HUES6 (cell line): ENCODE measurements around the gene TRIO.

Source experiments
- H3K27ac ChIP-seq: 2 replicates; pipeline ENCODE4 v1.7.0; 2013; ENCODE audit warnings: low read depth, mild to moderate bottlenecking, low read length, inconsistent platforms
- H3K27me3 ChIP-seq: 2 replicates; pipeline ENCODE4 v1.6.1; 2013; ENCODE audit warnings: low read length; ENCODE audit not compliant: control insufficient read depth, insufficient read depth
- H3K36me3 ChIP-seq: 2 replicates; pipeline ENCODE4 v1.6.1; 2013; ENCODE audit warnings: low read length; ENCODE audit not compliant: control insufficient read depth, insufficient read depth
- H3K4me1 ChIP-seq: 2 replicates; pipeline ENCODE4 v1.6.1; 2013; ENCODE audit warnings: low read length; ENCODE audit not compliant: control insufficient read depth, insufficient read depth
- H3K4me3 ChIP-seq: 2 replicates; pipeline ENCODE4 v1.5.1; 2013; ENCODE audit warnings: low read depth, low read length
- H3K9ac ChIP-seq: one replicate; pipeline ENCODE4 v1.6.1; 2013; ENCODE audit warnings: mild to moderate bottlenecking, low read length
- H3K9me3 ChIP-seq: 2 replicates; pipeline ENCODE4 v1.6.1; 2013; ENCODE audit warnings: low read depth, low read length; ENCODE audit not compliant: control insufficient read depth, insufficient read depth

Gene TRIO

DNA sequence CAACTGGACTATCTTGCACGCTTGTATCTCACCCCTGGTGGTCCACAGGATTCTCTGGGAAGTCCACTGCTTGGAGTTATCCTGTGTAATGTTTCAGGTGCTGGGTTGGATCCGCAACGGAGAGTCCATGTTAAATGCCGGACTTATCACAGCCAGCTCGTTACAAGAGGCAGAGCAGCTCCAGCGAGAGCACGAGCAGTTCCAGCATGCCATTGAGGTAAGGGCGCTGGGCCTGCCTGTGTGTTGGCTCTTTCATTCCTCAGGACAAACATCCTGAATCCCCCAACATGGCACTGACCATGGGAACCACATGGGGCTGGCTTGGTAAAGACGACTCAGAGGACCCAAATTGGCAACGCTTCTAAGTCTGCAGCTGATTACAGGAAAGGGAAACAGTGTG, 223.6 kb downstream of the TRIO start:
- Histone ChIP-seq H3K27me3 (no peaks in the 10 kb centered on the region), H3K4me1 (no peaks in the 10 kb centered on the region), H3K27ac (no peak overlapping the region), H3K9ac (no peak overlapping the region), H3K4me3 (no peak overlapping the region), H3K9me3 (no peaks in the 10 kb centered on the region), H3K36me3 (peaks cover 79% of the 10 kb centered on the region)

DNA sequence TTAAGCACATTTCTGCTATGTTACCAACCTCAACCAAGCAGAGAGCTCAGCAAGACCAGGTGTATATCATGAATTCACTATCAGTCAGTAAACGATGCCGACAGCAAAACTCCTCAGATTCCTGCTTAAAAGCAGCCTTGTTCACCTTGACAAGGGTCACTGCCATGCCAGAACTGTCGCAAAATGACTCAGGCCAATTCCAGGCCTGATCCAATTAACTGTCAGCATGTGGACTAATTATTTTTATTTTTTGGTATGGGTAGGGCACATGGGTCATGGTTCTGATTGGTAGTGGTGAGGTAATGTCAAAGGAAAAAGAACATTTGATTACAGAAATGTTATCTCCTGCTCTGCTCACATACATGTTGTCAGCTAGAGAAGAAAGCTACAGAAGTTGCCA, 224.2 kb downstream of the TRIO start:
- H3K9me3 ChIP-seq, result no peaks in the 10 kb centered on the region
- H3K27me3 ChIP-seq, result no peaks in the 10 kb centered on the region
- no peak overlapping the region for H3K4me3 ChIP-seq
- peaks cover 2% of the 10 kb centered on the region; the same call in 1 of the 2 replicates for H3K4me1 ChIP-seq
- no peak overlapping the region for H3K27ac ChIP-seq
- H3K36me3 ChIP-seq, result peaks cover 82% of the 10 kb centered on the region
- H3K9ac ChIP-seq, result no peak overlapping the region

DNA sequence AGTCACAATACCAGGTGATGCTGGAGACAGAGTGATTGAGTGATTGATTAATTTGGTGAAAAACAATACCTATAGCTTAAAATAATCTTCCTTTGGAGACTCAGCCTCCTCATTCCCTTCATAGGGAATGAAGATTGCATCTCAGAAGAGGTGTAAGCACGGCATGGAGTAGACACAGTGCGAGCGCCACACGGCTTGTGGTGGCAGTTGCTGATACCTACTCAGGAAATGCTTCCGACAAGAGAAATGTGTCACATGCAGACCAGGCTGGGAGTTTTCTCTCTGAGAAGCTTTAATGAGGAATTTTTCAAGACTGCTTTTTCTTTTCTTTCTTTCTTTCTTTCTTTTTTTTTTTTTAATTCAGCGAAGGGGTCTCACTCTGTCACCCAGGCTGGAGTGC, 226.6 kb downstream of the TRIO start:
- Histone ChIP-seq H3K9ac (no peak overlapping the region), H3K4me3 (no peak overlapping the region), H3K9me3 (no peaks in the 10 kb centered on the region), H3K27ac (no peak overlapping the region), H3K4me1 (peaks cover 11% of the 10 kb centered on the region), H3K36me3 (peaks cover 93% of the 10 kb centered on the region), H3K27me3 (no peaks in the 10 kb centered on the region)

DNA sequence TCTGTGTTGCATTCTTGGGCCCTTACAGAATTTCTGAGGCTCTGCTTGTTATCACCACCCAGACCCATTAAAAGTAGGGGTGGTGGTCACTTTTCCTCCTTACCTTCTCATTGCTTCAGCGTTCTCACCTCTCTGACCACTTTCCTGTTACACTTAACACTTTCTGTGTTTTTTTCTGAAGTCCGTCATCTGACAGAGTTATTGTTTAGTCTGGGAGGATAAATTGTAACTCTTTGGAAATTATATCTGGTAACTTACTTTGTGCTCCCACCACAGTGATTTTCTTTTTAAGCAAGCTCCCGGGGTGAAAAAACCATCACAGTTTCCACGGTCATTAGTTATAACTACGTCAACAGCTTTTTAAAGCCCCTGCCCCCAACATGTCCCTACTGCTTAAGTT, 227.2 kb downstream of the TRIO start:
- Histone ChIP-seq H3K27me3 (no peaks in the 10 kb centered on the region), H3K36me3 (peaks cover 93% of the 10 kb centered on the region), H3K9me3 (no peaks in the 10 kb centered on the region), H3K27ac (no peak overlapping the region), H3K4me3 (no peak overlapping the region), H3K9ac (no peak overlapping the region), H3K4me1 (peaks cover 11% of the 10 kb centered on the region)

DNA sequence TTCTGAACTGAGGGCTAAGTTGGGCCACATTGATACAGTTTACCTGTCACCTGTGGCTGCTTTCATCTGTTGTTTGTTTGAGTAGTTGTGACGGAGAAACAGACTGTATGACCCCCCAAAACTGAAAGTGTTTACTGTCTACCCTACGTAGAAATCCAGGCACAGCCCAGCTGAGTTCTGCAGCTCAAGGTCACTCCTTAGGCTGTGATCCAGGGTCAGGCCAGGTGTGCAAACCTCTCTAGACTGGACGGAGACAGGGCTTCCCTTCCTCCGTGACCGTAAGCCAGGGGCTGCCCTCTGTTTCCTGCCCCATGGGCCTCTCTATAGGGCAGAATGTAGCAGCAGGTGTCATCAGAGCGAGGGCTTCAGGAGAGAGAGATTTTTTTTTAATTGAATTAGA, 230.5 kb downstream of the TRIO start:
- Histone ChIP-seq H3K4me1 (peaks cover 11% of the 10 kb centered on the region), H3K4me3 (no peak overlapping the region), H3K27me3 (no peaks in the 10 kb centered on the region), H3K36me3 (peaks cover 91% of the 10 kb centered on the region), H3K27ac (peak overlapping the region; percentile 61; the same call in 1 of the 2 replicates), H3K9me3 (no peaks in the 10 kb centered on the region), H3K9ac (peak overlapping the region; percentile 24)

DNA sequence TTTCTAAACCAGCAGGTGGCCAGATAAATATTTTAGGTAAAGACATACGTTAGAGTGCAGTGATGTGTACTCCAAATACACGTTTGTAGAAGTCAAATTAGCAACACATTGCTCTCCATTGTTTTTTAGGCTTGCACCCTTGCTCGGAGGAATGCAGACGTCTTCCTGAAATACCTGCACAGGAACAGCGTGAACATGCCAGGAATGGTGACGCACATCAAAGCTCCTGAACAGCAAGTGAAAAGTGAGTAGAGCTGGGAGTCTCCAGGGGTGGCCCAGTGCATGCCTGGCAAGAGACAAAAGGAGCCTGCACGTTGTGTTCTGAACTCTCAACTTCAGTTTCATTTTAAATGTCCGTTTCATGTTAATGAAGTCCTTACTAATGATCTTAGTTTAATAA, 231.0 kb downstream of the TRIO start:
- Histone ChIP-seq H3K9ac (no peak overlapping the region), H3K27ac (no peak overlapping the region), H3K36me3 (peaks cover 91% of the 10 kb centered on the region)

DNA sequence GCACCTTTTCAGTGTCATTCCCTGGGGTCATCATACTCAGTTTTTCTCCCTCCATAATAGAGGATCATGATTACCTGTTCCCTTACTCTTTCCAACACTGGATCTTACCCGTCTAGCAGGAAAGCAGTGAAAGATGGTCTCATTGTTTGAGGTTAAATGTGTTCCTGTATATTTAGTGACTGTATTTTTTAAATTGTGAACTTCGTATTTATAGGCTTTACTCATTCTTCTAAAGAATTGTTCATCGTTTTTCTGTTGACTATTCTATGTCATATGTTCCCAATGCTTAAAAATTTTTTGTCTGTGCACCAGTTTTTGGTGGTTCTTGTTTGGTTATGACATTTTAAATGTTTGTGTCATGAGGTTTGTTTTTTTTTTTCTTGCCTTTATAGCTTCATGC, 233.6 kb downstream of the TRIO start:
- no peak overlapping the region for H3K4me3 ChIP-seq
- no peaks in the 10 kb centered on the region for H3K27me3 ChIP-seq
- H3K9ac ChIP-seq, result no peak overlapping the region
- H3K27ac ChIP-seq, result no peak overlapping the region
- no peaks in the 10 kb centered on the region for H3K9me3 ChIP-seq
- H3K36me3 ChIP-seq, result peaks cover 87% of the 10 kb centered on the region
- H3K4me1 ChIP-seq, result peaks cover 23% of the 10 kb centered on the region

More for the DNA sequence above, 231.0 kb downstream of the TRIO start:
- Histone ChIP-seq H3K9me3 (no peaks in the 10 kb centered on the region), H3K4me1 (peaks cover 11% of the 10 kb centered on the region), H3K4me3 (no peak overlapping the region), H3K27me3 (no peaks in the 10 kb centered on the region)

DNA sequence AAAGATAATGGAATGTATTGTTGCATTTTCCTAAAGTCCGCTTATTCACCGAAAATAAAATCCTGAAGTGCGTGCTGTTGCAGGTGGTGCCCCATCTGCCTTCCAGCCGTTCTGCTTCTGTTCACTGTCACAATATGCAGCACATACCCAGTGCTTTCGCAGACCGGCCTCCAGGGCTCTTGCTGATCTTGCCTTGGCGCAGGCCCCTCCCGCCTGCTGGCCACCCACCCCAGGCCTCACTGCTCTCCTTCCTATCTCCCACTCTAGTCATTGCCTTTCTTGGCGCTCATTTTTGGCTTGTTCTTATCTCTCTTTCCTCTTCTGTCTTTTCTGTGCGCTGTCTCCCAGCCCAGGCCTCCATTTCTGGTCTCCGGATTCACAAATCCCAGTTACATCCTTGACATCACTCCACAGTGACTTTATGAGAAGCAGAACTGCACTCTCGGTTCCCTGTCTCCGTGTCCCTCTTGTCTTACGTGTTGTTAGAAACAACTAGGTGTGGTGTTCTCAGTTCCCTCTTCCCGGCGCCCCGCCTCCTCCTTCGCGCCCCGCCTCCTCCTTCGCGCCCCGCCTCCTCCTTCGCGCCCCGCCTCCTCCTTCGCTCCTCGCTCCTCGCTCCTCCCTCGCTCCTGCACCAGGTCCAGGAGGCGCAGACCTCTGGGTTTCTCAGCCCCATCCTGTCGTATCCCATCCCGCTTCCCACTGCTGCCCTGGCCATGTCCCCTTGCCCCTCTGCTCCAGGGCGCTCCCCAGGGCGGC, 236.8 kb downstream of the TRIO start:
- no peak overlapping the region for H3K27ac ChIP-seq
- H3K9me3 ChIP-seq, result no peaks in the 10 kb centered on the region
- peaks cover 81% of the 10 kb centered on the region for H3K36me3 ChIP-seq
- H3K27me3 ChIP-seq, result no peaks in the 10 kb centered on the region
- peaks cover 13% of the 10 kb centered on the region; the same call in 1 of the 2 replicates for H3K4me1 ChIP-seq
- no peak overlapping the region for H3K9ac ChIP-seq
- H3K4me3 ChIP-seq, result no peak overlapping the region

DNA sequence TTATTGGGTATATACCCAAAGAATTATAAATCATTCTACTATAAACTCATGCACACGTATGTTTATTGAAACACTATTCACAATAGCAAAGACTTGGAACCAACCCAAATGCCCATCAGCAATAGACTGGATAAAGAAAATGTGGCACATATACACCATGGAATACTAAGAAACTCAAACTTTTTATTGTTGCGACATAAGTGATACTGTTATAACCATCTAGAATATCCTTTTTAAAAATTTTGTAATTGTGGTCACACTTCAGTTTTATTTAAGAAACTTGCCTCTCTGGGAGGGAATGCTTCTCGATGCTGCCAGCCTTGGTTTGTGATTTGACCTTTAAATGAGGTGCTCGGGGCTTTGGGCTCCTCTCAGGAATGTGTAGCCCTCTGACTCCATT, 237.6 kb downstream of the TRIO start:
- Histone ChIP-seq H3K9ac (no peak overlapping the region), H3K27me3 (no peaks in the 10 kb centered on the region), H3K27ac (no peak overlapping the region), H3K9me3 (no peaks in the 10 kb centered on the region), H3K36me3 (peaks cover 78% of the 10 kb centered on the region), H3K4me3 (no peak overlapping the region), H3K4me1 (peaks cover 13% of the 10 kb centered on the region; the same call in 1 of the 2 replicates)

DNA sequence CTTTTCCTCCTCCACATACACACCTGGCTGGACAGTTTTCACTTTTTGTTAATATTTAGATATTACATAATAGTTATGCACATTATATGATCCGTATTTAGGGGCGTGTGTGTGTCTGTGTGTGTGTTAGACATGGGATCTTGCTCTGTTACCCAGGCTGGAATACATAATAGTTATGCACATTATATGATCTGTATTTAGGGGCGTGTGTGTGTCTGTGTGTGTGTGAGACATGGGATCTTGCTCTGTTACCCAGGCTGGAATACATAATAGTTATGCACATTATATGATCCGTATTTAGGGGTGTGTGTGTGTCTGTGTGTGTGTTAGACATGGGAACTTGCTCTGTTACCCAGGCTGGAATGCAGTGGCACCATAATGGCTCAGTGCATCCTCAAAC, 239.5 kb downstream of the TRIO start:
- no peaks in the 10 kb centered on the region for H3K9me3 ChIP-seq
- no peaks in the 10 kb centered on the region for H3K27me3 ChIP-seq
- H3K27ac ChIP-seq, result no peak overlapping the region
- no peak overlapping the region for H3K4me3 ChIP-seq
- H3K36me3 ChIP-seq, result peaks cover 76% of the 10 kb centered on the region
- peaks cover 24% of the 10 kb centered on the region for H3K4me1 ChIP-seq
- no peak overlapping the region for H3K9ac ChIP-seq

DNA sequence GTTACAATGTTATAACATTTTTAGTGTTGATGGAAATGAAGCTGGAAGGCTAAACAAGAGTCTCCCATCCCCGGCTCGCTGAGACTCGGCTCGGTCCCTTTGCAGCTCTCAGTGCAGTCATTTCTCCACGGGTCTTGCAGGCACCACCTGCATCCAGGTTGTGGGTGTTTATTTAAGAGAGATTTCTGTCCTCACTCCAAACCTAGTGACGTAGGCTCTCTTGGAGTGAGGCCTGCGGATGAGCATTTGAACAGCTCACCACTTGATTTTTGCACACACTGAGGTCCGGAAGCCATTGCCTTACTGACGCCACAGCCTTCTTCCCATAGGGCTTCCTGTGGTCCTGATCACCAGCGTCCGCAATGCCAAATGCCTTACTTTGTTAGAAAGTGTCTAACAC, 240.8 kb downstream of the TRIO start:
- Histone ChIP-seq H3K36me3 (peaks cover 76% of the 10 kb centered on the region), H3K27me3 (no peaks in the 10 kb centered on the region), H3K27ac (no peak overlapping the region), H3K9me3 (no peaks in the 10 kb centered on the region), H3K4me3 (no peak overlapping the region), H3K4me1 (peaks cover 24% of the 10 kb centered on the region), H3K9ac (no peak overlapping the region)
